ENCODE data around the gene TNN.

The TNN gene

GRCh38 chr1:175178456-175178855 lies 110.8 kb downstream of the TNN start:
- DNase-seq = no peak

- no peak for DNase-seq
These were observed 112.4 kb downstream of the TNN start for GRCh38 chr1:175179837-175180590.

- no peak for DNase-seq
These were observed 114.6 kb downstream of the TNN start for GRCh38 chr1:175182201-175182746.

GRCh38 chr1:175183586-175183985 lies 116.0 kb downstream of the TNN start:
- no peak for DNase-seq

GRCh38 chr1:175185903-175186302 lies 118.3 kb downstream of the TNN start:
- no peak for DNase-seq

- DNase-seq = no peak
These were observed 119.0 kb downstream of the TNN start for GRCh38 chr1:175186433-175187160.

- DNase-seq = no peak
These were observed 121.3 kb downstream of the TNN start for GRCh38 chr1:175188936-175189335.

- no peak for DNase-seq
These were observed 124.0 kb downstream of the TNN start for GRCh38 chr1:175191659-175192058.

GRCh38 chr1:175192111-175192629 lies 124.5 kb downstream of the TNN start:
- no peak for DNase-seq

GRCh38 chr1:175192630-175193526 lies 125.2 kb downstream of the TNN start, which contains the start of gene KIAA0040:
Gene KIAA0040 (minus strand): TSS chr1:175192776. CDS start chr1:175161013, 31,763 bp downstream.
- no peak for DNase-seq

GRCh38 chr1:175193527-175193910 lies 125.9 kb downstream of the TNN start:
- no peak for DNase-seq

GRCh38 chr1:175195281-175195680 lies 127.6 kb downstream of the TNN start:
- no peak for DNase-seq

- no peak for DNase-seq
These were observed 128.2 kb downstream of the TNN start for GRCh38 chr1:175195798-175196197.

GRCh38 chr1:175197531-175197930 lies 129.9 kb downstream of the TNN start:
- no peak for DNase-seq
